ENCODE measurements around the gene EXOC4. TPM values are rescaled to one million over a fixed set of nuclear protein-coding genes. Genes with fewer than 3 reads are reported as not detected.

The EXOC4 gene
- total and polyA plus RNA-seq, 2 of the 8 experiments (the other 6 are each of a cell fraction or from before 2014, with no cell fraction given), result 27.0 to 67.3 TPM

DNA sequence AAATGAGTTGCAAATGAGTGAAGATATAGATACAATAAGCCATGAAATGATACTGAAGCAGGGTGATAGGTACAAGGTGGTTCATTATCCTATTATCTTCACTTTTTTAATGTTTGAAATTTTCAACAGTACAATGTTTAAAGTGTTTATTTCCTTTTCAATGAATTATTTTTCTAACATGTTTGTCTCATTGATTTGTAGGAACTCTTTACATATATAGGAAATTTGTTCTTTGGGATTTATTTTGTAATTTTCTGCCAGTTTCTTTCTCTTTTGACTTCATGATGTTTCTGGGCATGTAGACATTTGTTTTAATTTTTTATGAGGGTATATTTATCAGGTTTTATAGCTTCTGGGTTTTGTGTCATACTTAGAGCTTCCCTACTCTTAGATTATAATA, 108.9 kb downstream of the EXOC4 start (continued):
- TF ChIP-seq, protein P1, sequence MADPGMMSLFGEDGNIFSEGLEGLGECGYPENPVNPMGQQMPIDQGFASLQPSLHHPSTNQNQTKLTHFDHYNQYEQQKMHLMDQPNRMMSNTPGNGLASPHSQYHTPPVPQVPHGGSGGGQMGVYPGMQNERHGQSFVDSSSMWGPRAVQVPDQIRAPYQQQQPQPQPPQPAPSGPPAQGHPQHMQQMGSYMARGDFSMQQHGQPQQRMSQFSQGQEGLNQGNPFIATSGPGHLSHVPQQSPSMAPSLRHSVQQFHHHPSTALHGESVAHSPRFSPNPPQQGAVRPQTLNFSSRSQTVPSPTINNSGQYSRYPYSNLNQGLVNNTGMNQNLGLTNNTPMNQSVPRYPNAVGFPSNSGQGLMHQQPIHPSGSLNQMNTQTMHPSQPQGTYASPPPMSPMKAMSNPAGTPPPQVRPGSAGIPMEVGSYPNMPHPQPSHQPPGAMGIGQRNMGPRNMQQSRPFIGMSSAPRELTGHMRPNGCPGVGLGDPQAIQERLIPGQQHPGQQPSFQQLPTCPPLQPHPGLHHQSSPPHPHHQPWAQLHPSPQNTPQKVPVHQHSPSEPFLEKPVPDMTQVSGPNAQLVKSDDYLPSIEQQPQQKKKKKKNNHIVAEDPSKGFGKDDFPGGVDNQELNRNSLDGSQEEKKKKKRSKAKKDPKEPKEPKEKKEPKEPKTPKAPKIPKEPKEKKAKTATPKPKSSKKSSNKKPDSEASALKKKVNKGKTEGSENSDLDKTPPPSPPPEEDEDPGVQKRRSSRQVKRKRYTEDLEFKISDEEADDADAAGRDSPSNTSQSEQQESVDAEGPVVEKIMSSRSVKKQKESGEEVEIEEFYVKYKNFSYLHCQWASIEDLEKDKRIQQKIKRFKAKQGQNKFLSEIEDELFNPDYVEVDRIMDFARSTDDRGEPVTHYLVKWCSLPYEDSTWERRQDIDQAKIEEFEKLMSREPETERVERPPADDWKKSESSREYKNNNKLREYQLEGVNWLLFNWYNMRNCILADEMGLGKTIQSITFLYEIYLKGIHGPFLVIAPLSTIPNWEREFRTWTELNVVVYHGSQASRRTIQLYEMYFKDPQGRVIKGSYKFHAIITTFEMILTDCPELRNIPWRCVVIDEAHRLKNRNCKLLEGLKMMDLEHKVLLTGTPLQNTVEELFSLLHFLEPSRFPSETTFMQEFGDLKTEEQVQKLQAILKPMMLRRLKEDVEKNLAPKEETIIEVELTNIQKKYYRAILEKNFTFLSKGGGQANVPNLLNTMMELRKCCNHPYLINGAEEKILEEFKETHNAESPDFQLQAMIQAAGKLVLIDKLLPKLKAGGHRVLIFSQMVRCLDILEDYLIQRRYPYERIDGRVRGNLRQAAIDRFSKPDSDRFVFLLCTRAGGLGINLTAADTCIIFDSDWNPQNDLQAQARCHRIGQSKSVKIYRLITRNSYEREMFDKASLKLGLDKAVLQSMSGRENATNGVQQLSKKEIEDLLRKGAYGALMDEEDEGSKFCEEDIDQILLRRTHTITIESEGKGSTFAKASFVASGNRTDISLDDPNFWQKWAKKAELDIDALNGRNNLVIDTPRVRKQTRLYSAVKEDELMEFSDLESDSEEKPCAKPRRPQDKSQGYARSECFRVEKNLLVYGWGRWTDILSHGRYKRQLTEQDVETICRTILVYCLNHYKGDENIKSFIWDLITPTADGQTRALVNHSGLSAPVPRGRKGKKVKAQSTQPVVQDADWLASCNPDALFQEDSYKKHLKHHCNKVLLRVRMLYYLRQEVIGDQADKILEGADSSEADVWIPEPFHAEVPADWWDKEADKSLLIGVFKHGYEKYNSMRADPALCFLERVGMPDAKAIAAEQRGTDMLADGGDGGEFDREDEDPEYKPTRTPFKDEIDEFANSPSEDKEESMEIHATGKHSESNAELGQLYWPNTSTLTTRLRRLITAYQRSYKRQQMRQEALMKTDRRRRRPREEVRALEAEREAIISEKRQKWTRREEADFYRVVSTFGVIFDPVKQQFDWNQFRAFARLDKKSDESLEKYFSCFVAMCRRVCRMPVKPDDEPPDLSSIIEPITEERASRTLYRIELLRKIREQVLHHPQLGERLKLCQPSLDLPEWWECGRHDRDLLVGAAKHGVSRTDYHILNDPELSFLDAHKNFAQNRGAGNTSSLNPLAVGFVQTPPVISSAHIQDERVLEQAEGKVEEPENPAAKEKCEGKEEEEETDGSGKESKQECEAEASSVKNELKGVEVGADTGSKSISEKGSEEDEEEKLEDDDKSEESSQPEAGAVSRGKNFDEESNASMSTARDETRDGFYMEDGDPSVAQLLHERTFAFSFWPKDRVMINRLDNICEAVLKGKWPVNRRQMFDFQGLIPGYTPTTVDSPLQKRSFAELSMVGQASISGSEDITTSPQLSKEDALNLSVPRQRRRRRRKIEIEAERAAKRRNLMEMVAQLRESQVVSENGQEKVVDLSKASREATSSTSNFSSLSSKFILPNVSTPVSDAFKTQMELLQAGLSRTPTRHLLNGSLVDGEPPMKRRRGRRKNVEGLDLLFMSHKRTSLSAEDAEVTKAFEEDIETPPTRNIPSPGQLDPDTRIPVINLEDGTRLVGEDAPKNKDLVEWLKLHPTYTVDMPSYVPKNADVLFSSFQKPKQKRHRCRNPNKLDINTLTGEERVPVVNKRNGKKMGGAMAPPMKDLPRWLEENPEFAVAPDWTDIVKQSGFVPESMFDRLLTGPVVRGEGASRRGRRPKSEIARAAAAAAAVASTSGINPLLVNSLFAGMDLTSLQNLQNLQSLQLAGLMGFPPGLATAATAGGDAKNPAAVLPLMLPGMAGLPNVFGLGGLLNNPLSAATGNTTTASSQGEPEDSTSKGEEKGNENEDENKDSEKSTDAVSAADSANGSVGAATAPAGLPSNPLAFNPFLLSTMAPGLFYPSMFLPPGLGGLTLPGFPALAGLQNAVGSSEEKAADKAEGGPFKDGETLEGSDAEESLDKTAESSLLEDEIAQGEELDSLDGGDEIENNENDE (IDR thresholded peaks at IDR 0.05; ENCODE audit: insufficient replicate concordance, low read length), result no peak
